Right lobe of liver (tissue), 4 donors: ENCODE measurements around the gene MACROD2.

Experiments
- POLR2A ChIP-seq: fragments of 450-650 bp; IDR thresholded peaks from one replicate; pipeline ENCODE4 v1.6.1; 2017; ENCODE audit warnings: antibody characterized with exemption, mild to moderate bottlenecking
- TF ChIP-seq, protein P1 (sequence below), 4 donors: fragments of 200-600 bp in 3 of 4; fragments of 450-650 bp in 1 of 4; IDR thresholded peaks; one replicate each; pipeline versions ENCODE4 v1.5.1 to v1.8.0; 2016 to 2022; ENCODE audit warnings: antibody characterized with exemption in 4 of 4, mild to moderate bottlenecking in 2 of 4
- donor health status: DM: no; HTN: no; CAD: no.
- donor health status: DM: no; HTN: no; CAD: no.
- donor health status: DM: no; HTN: yes; CAD: no.

DNA sequence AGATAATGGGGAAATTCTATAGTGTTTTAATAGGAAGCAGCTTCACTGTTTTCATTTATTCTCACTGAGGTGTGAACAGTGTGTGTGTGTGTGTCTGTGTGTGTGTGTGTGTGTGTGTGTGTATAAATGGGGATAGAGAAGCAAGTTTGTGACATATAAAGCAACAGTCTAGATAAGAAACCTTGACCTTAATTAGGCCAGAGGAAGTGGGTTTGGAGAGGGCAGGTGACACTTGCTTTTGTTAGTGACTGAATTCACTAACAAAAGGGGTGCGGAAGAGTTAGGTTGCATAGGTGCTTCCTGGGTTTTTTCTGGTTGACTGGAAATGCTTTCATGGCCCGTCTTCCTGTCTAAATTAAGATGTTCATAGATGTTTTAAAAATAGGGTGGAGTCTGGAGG, 857.8 kb downstream of the MACROD2 start:
- TF ChIP-seq, protein P1, sequence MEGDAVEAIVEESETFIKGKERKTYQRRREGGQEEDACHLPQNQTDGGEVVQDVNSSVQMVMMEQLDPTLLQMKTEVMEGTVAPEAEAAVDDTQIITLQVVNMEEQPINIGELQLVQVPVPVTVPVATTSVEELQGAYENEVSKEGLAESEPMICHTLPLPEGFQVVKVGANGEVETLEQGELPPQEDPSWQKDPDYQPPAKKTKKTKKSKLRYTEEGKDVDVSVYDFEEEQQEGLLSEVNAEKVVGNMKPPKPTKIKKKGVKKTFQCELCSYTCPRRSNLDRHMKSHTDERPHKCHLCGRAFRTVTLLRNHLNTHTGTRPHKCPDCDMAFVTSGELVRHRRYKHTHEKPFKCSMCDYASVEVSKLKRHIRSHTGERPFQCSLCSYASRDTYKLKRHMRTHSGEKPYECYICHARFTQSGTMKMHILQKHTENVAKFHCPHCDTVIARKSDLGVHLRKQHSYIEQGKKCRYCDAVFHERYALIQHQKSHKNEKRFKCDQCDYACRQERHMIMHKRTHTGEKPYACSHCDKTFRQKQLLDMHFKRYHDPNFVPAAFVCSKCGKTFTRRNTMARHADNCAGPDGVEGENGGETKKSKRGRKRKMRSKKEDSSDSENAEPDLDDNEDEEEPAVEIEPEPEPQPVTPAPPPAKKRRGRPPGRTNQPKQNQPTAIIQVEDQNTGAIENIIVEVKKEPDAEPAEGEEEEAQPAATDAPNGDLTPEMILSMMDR (IDR thresholded peaks at IDR 0.05), result no peak
- TF ChIP-seq POLR2A, result no peak
